DND-41 (cell line): ENCODE results near the gene EDN2.

Source experiments
- ATAC-seq: fragments of 200-7000 bp; cut with Tn5 transposase; 3 replicates; pipeline ENCODE4 v1.9.1; 2021; ENCODE audit warnings: low read depth; ENCODE audit not compliant: insufficient read depth
- DNase-seq: peaks from one replicate; pipeline ENCODE4 v3.0.0-alpha.2; 2020
- H2AFZ ChIP-seq: 2 replicates; pipeline ENCODE4 v1.6.0; 2012; ENCODE audit warnings: low read depth, low read length
- H3K27ac ChIP-seq: 2 replicates; pipeline ENCODE4 v1.5.1; 2012; ENCODE audit warnings: low read length, inconsistent platforms
- H3K27me3 ChIP-seq: fragments of 200-600 bp; sonication (generic); 2 replicates; pipeline ENCODE4 v1.6.0; 2012; ENCODE audit warnings: low read length, mild to moderate bottlenecking, inconsistent platforms; ENCODE audit not compliant: insufficient read depth, poor library complexity
- H3K36me3 ChIP-seq: 2 replicates; pipeline ENCODE4 v1.5.1; 2012; ENCODE audit warnings: low read length, inconsistent platforms; ENCODE audit not compliant: insufficient read depth
- H3K4me1 ChIP-seq: 2 replicates; pipeline ENCODE4 v1.5.1; 2012; ENCODE audit warnings: mild to moderate bottlenecking, low read length; ENCODE audit not compliant: insufficient read depth
- H3K4me2 ChIP-seq: 2 replicates; pipeline ENCODE4 v1.6.0; 2012; ENCODE audit warnings: mild to moderate bottlenecking, moderate library complexity, low read length, inconsistent platforms; ENCODE audit not compliant: insufficient read depth
- H3K4me3 ChIP-seq, 2 experiments: fragments of 200-600 bp in 1 of 2; shearing (Covaris generic) in 1 of 2; 2 replicates each; pipeline ENCODE4 v1.5.1; 2012 to 2016; ENCODE audit warnings: inconsistent platforms in 2 of 2, low read length in 2 of 2, mild to moderate bottlenecking in 2 of 2, low read depth in 1 of 2, moderate library complexity in 1 of 2
- H3K79me2 ChIP-seq: 2 replicates; pipeline ENCODE4 v1.6.0; 2012; ENCODE audit warnings: low read length, inconsistent platforms; ENCODE audit not compliant: insufficient read depth
- H3K9ac ChIP-seq: 2 replicates; pipeline ENCODE4 v1.6.0; 2012; ENCODE audit warnings: low read depth, mild to moderate bottlenecking, inconsistent platforms, low read length, moderate library complexity
- H3K9me3 ChIP-seq: 2 replicates; pipeline ENCODE4 v1.5.1; 2012; ENCODE audit warnings: low read length, moderate library complexity, mild to moderate bottlenecking, inconsistent platforms; ENCODE audit not compliant: insufficient read depth, severe bottlenecking
- H4K20me1 ChIP-seq: 2 replicates; pipeline ENCODE4 v1.6.0; 2012; ENCODE audit warnings: low read length; ENCODE audit not compliant: insufficient read depth
- CTCF ChIP-seq: IDR thresholded peaks from 2 replicates; pipeline ENCODE4 v1.5.1; 2012; ENCODE audit warnings: borderline replicate concordance, low read length, moderate library complexity, mild to moderate bottlenecking; ENCODE audit not compliant: poor library complexity, severe bottlenecking; ENCODE audit errors: extremely low read depth
- EZH2 ChIP-seq: IDR thresholded peaks from 3 replicates; pipeline ENCODE4 v1.6.1; 2012; ENCODE audit warnings: borderline replicate concordance, low read depth, mild to moderate bottlenecking, moderate library complexity, low read length, inconsistent platforms; ENCODE audit not compliant: severe bottlenecking

Gene EDN2

GRCh38 chr1:41502912-41503311 is 18.4 kb upstream of the EDN2 start:
- H3K27ac ChIP-seq, result no peak overlapping the region
- H3K36me3 ChIP-seq, result peaks cover under 1% of the 10 kb centered on the region; the same call in 1 of the 2 replicates
- no peak overlapping the region for H3K4me2 ChIP-seq
- H3K4me1 ChIP-seq, result no peaks in the 10 kb centered on the region
- H3K27me3 ChIP-seq, result no peaks in the 10 kb centered on the region
- ATAC-seq (no peak), DNase-seq (no peak)
- H3K4me3 ChIP-seq, result no peak overlapping the region
- H2AFZ ChIP-seq, result no peak overlapping the region
- H4K20me1 ChIP-seq, result peaks cover 37% of the 10 kb centered on the region
- H3K9me3 ChIP-seq, result no peaks in the 10 kb centered on the region
- H3K79me2 ChIP-seq, result no peaks in the 10 kb centered on the region
- TF ChIP-seq CTCF (no peak), EZH2 (no peak)
- no peak overlapping the region for H3K9ac ChIP-seq

- DNase-seq, result no peak
- no peak overlapping the region for H3K4me3 ChIP-seq
- no peaks in the 10 kb centered on the region for H3K79me2 ChIP-seq
- peaks cover 26% of the 10 kb centered on the region for H4K20me1 ChIP-seq
- no peaks in the 10 kb centered on the region for H3K27me3 ChIP-seq
- no peak overlapping the region for H3K27ac ChIP-seq
- no peak overlapping the region for H3K4me2 ChIP-seq
- no peaks in the 10 kb centered on the region for H3K4me1 ChIP-seq
- ATAC-seq, result no peak
- no peaks in the 10 kb centered on the region for H3K36me3 ChIP-seq
- TF ChIP-seq CTCF (no peak), EZH2 (no peak)
- H3K9me3 ChIP-seq, result no peaks in the 10 kb centered on the region
- no peak overlapping the region for H3K9ac ChIP-seq
- H2AFZ ChIP-seq, result no peak overlapping the region
Observed at GRCh38 chr1:41501581-41501980, 17.1 kb upstream of the EDN2 start.

GRCh38 chr1:41500781-41501518 is 16.5 kb upstream of the EDN2 start:
- Histone ChIP-seq H3K4me3 (no peak overlapping the region), H3K4me2 (no peak overlapping the region)

More at GRCh38 chr1:41500781-41501518, 16.5 kb upstream of the EDN2 start:
- Histone ChIP-seq H3K79me2 (no peaks in the 10 kb centered on the region), H3K9ac (no peak overlapping the region), H3K27me3 (no peaks in the 10 kb centered on the region), H2AFZ (no peak overlapping the region), H3K27ac (no peak overlapping the region), H3K36me3 (no peaks in the 10 kb centered on the region), H3K4me1 (no peaks in the 10 kb centered on the region), H3K9me3 (no peaks in the 10 kb centered on the region), H4K20me1 (peaks cover 22% of the 10 kb centered on the region)
- no peak for TF ChIP-seq CTCF
- no peak for ATAC-seq
- no peak for DNase-seq
